ENCODE measurements around the gene CDC16. TPM values are rescaled to one million over a fixed set of nuclear protein-coding genes. Genes with fewer than 3 reads are reported as not detected.

The CDC16 gene
- total RNA-seq, 1 donor from 2014 or later, result 35.9 TPM

- no peak for ATAC-seq
- no peak for DNase-seq
- intact Hi-C loops (cut with micrococcal nuclease), result no loop called here
Observed at GRCh38 chr13:114315074-114315785, 80.5 kb downstream of the CDC16 start.

GRCh38 chr13:114318624-114319023, 83.9 kb downstream of the CDC16 start:
- ATAC-seq (no peak), DNase-seq (no peak)
- intact Hi-C loops (cut with micrococcal nuclease), result no loop called here

GRCh38 chr13:114319441-114319913, 84.8 kb downstream of the CDC16 start:
- intact Hi-C loops (cut with micrococcal nuclease), result no loop called here
- ATAC-seq (peak; percentile 22), DNase-seq (no peak)

GRCh38 chr13:114320065-114320464, 85.4 kb downstream of the CDC16 start:
- ATAC-seq (peak; percentile 69), DNase-seq (no peak)
- intact Hi-C loops (cut with micrococcal nuclease), result no loop called here

- DNase-seq, result no peak
- ATAC-seq, result no peak
- intact Hi-C loops (cut with micrococcal nuclease), result no loop called here
Observed at GRCh38 chr13:114321256-114321655, 86.6 kb downstream of the CDC16 start.

Small RNA genes within 50 kb of the gene (microRNA-seq; reads per million reads assigned to microRNA genes)
- gene MIR4502 (ENCODE audit: borderline number of aligned reads), result not detected
- gene MIR548AR (ENCODE audit: borderline number of aligned reads), result not detected

Other genes with a start within 250 kb of the CDC16 start
- 12.3 TPM for gene RASA3, start 102.3 kb upstream of the CDC16 start, total RNA-seq
- gene CFAP97D2, start 55.6 kb upstream of the CDC16 start, total RNA-seq, result not detected
- 22.2 TPM for gene UPF3A, start 46.7 kb downstream of the CDC16 start, total RNA-seq
- gene CHAMP1, start 79.6 kb downstream of the CDC16 start, total RNA-seq, result 9.5 TPM

Data from left ventricle myocardium superior (tissue), 1 donor.